Measurements from ENCODE around the gene EIF2AK3.

The EIF2AK3 gene

DNA sequence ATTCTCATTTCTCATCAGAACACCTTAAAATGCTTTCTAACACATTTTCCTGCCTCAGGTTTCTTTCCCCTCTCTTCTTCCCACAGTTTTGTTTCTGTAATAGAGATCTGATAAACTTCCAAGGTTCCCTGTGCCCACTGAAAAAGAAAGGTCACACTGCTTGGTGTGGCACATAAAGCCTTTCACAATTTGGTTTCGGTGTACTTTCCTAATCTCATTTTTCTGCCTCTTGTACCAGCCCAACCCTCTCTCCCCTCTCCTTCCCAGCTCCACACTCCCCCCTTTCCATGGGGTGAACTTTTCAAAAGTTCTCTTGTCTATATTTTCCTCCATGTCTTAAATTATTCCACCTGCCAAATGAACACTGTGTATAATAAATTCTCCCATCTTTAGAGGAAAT is 7.2 kb downstream of the EIF2AK3 start:
- TF ChIP-seq, protein P1, sequence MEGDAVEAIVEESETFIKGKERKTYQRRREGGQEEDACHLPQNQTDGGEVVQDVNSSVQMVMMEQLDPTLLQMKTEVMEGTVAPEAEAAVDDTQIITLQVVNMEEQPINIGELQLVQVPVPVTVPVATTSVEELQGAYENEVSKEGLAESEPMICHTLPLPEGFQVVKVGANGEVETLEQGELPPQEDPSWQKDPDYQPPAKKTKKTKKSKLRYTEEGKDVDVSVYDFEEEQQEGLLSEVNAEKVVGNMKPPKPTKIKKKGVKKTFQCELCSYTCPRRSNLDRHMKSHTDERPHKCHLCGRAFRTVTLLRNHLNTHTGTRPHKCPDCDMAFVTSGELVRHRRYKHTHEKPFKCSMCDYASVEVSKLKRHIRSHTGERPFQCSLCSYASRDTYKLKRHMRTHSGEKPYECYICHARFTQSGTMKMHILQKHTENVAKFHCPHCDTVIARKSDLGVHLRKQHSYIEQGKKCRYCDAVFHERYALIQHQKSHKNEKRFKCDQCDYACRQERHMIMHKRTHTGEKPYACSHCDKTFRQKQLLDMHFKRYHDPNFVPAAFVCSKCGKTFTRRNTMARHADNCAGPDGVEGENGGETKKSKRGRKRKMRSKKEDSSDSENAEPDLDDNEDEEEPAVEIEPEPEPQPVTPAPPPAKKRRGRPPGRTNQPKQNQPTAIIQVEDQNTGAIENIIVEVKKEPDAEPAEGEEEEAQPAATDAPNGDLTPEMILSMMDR (IDR thresholded peaks at IDR 0.05; ENCODE audit: low read depth, low read length), result no peak
- no peak for DNase-seq (ENCODE audit: low read depth, low spot score)
- in situ Hi-C loops (cut with HindIII; ENCODE audit: low sequenced_read_pairs), result no loop called here
- no peak overlapping the region for H3K4me3 ChIP-seq (ENCODE audit: low read depth, low read length)

DNA sequence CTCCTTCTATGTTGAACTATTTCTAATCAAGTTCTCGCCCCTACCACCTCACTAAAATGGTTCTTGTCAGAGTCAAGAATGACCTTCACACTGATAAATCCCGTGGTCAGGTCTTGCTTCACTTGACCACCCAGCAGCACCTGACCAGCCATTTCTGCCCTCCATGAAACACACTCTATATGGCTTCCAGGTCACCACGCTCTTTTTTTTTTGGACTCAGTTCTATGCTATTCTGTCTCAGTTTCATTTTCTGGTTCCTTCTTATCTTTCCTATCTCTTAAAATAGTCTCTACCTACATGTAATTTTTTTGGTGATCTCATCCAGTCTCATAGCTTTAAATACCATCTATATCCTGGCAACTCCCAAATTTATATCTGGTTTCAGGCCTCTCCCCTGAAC is 11.4 kb downstream of the EIF2AK3 start:
- no peak overlapping the region for H3K4me3 ChIP-seq (ENCODE audit: low read depth, low read length)
- in situ Hi-C loops (cut with HindIII; ENCODE audit: low sequenced_read_pairs), result no loop called here
- no peak for DNase-seq (ENCODE audit: low read depth, low spot score)
- TF ChIP-seq, protein P1 (IDR thresholded peaks at IDR 0.05; ENCODE audit: low read depth, low read length), result no peak

DNA sequence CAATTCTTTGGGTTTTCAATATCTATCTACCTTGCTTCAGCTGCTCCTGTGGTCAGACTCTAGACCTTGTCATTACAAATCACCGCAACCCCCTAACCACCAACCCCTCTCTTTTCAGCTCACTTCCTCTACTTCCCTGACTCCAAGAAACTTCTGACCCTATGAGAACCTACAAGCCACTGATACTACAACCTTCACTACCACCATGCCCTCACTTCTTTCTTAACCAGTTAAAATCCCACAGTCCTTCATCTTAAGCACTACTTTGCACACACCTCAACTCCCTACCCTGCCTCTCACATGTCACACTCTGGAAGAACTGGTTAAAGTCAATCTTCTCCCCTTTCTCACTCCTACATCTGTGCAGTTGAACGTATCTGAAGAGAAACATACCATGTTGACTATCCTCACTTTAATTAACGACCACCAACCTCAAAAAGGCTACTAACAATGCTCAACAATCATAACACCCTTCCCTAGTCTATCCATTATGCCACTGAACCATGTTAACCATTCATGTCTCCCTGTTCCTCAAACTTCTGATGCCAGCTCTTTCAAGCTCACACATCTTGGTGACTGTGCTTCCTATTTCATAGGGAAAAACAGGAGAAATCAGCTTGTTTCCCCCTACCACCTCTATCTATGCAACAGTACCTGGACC is 12.6 kb downstream of the EIF2AK3 start:
- DNase-seq (ENCODE audit: low read depth, low spot score), result no peak
- no peak overlapping the region for H3K4me3 ChIP-seq (ENCODE audit: low read depth, low read length)
- TF ChIP-seq, protein P1 (IDR thresholded peaks at IDR 0.05; ENCODE audit: low read depth, low read length), result no peak
- in situ Hi-C loops (cut with HindIII; ENCODE audit: low sequenced_read_pairs), result no loop called here

DNA sequence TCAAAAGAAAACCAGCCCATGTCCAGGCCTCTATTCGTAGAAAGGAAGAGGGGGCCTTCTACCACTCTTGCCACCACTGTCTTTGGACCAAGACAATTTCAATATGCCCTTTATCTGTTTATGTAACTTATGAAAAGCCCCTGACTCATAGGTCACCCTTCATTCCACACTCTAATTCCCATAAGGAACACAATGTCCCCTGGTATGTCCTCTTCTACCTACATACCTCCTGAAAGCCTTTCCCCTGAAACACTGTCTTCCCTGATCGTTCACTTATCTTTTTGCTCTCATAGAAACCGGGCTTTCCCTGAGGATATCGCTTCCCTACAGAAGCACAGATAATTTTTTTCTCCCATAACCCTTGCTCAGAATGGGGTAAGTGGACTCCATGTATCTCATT is 13.3 kb downstream of the EIF2AK3 start:
- H3K4me3 ChIP-seq (ENCODE audit: low read depth, low read length), result no peak overlapping the region
- TF ChIP-seq, protein P1 (IDR thresholded peaks at IDR 0.05; ENCODE audit: low read depth, low read length), result no peak
- in situ Hi-C loops (cut with HindIII; ENCODE audit: low sequenced_read_pairs), result no loop called here
- DNase-seq (ENCODE audit: low read depth, low spot score), result no peak

DNA sequence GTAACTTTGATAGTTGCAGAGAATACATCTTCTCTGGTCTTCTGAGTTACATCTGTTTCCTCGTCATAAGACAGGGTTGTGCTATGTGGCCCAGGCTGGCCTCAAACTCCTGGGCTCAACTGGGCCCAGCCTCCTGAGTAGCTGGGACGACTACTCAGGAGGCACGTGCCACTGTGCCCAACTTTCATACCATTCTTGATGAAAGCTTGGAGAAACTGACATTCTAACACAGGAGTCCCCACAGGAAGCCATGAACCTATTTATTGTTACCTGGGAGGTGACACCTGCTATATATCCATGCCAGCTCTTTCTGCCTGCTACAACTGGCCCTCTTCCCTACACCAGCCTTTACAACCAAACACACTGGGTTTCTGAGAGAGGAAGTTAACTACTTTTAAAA is 19.1 kb downstream of the EIF2AK3 start:
- DNase-seq (ENCODE audit: low read depth, low spot score), result no peak
- TF ChIP-seq, protein P1 (IDR thresholded peaks at IDR 0.05; ENCODE audit: low read depth, low read length), result no peak
- in situ Hi-C loops (cut with HindIII; ENCODE audit: low sequenced_read_pairs), result no loop called here
- H3K4me3 ChIP-seq (ENCODE audit: low read depth, low read length), result no peak overlapping the region

DNA sequence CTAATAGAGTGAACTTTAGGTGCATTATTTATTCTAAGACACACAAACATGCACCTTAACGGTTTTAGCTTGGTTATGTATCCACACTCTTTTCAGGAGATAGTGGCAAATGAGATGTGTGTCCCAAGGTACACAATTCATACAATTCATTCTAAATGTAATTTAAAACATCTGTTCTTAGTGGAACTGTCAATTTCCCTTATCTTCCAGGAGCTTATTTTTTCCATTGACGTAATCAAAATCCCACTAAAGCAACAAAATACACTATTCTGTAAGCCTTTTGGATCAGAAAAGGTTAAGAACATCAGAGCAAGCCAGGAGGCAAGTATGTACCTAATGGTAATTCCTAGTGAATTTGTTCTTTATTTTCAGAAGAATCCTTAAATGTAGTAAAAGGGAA is 19.8 kb downstream of the EIF2AK3 start:
- in situ Hi-C loops (cut with HindIII; ENCODE audit: low sequenced_read_pairs), result no loop called here
- no peak for DNase-seq (ENCODE audit: low read depth, low spot score)
- no peak overlapping the region for H3K4me3 ChIP-seq (ENCODE audit: low read depth, low read length)
- TF ChIP-seq, protein P1 (IDR thresholded peaks at IDR 0.05; ENCODE audit: low read depth, low read length), result no peak

Data from astrocyte of the spinal cord (primary cell).